HTR-8/SVneo (cell line): ENCODE data around the gene KCNE1.

ENCODE experiments used
- DNase-seq: peaks from one replicate; pipeline ENCODE4 v3.0.0; 2011; ENCODE audit warnings: low spot score, mixed read lengths; ENCODE audit not compliant: insufficient read length
- FAIRE-seq: peaks from 2 replicates; lab custom pipeline; 2011; peaks lifted over from hg19 to GRCh38; lab: Jason Lieb, UNC

KCNE1 gene

GRCh38 chr21:34536820-34537219 lies 24.8 kb upstream of the KCNE1 start:
- DNase-seq, result no peak
- peak; percentile 9 for FAIRE-seq

- FAIRE-seq (no peak), DNase-seq (no peak)
Observed at GRCh38 chr21:34536311-34536710, 24.3 kb upstream of the KCNE1 start.

GRCh38 chr21:34535886-34536285 lies 23.9 kb upstream of the KCNE1 start:
- FAIRE-seq, result no peak
- DNase-seq, result no peak

DNA sequence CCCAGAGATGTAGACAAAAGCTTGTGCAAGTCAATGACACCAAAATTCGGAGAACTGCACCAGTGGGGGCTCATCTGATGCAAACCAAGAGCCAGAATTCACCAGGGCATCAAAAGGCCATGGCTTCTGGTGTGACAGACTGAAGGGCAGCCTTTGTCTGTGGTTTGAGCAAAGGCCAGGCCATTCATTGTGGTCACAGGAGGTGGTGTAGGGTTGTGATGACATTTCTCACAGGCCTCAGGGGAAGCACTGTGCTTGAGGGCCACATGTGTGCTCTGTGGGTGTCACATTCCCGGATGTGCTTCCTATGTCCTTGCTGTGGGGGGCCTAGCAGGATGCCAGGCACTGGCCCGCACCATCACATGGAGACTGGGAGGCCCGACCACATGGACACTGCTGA lies 22.5 kb upstream of the KCNE1 start:
- DNase-seq (no peak), FAIRE-seq (no peak)

GRCh38 chr21:34533938-34534337 lies 21.9 kb upstream of the KCNE1 start:
- DNase-seq (no peak), FAIRE-seq (no peak)

DNA sequence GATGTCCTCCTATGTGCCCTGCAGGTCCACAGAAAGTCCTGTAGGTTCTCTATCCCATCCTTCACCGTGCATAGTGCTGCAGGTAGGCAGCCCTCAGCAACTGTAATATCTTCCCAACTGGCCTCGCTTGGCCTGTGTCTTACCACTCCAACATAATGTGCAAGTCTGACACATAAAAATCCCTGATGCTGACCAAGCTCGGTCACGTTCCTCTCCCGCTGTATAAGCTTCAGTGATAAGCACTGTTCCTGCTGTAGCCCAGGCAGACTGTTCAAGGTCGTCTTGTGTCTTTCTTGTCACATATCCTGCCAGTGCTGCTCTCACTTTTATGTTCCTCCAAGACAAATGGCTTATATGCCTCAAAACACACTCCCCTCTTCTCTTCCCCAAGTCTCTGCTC lies 19.4 kb upstream of the KCNE1 start:
- FAIRE-seq (no peak), DNase-seq (no peak)

DNA sequence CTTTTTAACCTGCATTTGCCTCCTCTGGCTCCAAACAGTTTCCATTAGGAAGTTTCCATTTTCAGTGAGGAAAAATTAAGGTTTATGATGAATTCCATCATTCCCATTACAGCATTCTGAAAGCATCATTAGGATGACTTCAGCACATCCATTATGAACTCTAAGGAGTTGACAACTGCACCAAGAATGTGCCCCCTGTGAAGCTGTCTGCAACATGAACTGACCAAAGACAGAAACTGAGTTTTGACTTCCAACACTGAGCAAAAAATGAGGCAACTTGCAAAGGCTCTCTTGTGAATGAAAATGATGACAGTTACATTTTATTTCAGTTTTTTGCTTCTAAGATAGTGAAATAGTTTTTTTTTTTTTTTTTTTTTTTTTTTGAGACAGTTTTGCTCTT lies 18.3 kb upstream of the KCNE1 start:
- no peak for DNase-seq
- FAIRE-seq, result no peak

DNA sequence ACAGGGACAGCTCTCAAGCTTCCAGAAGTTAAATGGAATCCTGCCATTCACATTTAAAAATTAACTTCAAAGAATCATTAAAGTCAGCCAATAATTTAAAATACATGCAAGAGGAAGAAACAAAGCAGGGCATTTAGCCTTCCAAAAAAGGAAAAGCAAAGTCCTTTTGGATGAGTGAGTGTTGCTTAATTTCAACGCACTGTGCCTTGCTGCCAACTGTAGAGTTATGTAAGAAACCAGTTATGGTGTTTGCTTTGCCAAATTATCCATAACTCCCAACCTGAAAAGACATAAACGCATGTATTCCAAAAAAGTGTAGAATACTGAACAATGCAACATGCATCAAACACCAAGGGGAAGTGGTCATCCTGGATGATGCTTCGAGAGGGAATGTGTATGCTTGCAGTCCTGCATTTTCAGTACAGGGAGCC lies 16.1 kb upstream of the KCNE1 start:
- DNase-seq (no peak), FAIRE-seq (no peak)

DNA sequence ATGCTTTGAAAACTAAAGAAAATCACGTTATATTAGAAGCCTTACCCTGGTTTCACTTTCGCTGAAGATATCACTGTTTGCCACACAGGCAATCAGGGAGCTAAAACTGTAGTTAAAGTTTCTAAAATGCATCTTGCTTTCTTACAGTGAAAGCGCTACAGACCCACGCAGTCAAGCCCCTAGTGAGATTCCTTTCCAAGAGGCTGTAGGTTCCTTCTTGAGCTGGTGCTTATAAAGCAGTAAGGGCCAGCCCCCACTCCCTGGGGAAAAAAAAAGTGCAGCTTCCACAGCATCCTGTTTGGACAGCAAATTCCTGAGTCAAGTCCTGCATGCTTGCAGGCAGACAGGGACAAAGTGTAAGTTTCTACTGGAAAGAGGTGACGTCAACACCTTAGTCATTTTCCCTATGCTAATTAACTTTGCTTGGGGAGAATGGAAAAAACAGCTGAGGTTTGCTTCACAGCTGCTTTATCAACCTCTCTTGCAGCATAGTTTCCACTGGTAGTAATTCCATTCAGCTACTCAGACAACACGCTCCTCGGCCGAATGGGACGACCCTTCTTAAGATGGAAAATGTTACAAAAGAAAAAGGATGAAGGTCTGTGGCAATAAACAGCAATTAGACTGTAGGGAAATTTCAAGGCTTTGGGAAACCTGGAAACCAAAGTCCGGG lies 14.7 kb upstream of the KCNE1 start:
- FAIRE-seq, result no peak
- DNase-seq, result peak; percentile 94

- FAIRE-seq (no peak), DNase-seq (no peak)
Observed at GRCh38 chr21:34526241-34526617, 14.2 kb upstream of the KCNE1 start.

- no peak for DNase-seq
- FAIRE-seq, result no peak
Observed at GRCh38 chr21:34524646-34525601, 12.9 kb upstream of the KCNE1 start.

- no peak for DNase-seq
Observed at GRCh38 chr21:34523019-34523555, 11.1 kb upstream of the KCNE1 start.

DNA sequence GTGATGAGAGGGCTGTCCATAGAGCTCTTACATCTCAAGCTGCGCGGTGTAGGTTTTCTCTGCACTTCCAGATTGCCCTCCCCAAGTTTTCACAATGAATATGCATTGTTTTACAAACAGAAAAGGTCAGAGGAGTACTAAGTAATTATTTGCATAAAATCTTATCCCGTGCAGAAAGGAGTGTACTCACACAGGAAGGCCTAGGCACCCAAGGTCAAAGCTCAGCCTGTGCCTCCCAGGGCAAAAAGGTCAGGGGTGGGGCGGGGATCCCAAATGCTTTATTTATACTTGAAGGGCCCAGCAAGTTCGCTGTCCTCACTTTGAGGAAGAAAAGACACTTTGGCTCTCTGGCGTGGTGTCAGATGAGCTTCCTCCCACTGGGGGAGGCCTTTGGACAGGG lies 10.3 kb upstream of the KCNE1 start:
- FAIRE-seq, result no peak

More at GRCh38 chr21:34523019-34523555, 11.1 kb upstream of the KCNE1 start:
- no peak for FAIRE-seq

DNA sequence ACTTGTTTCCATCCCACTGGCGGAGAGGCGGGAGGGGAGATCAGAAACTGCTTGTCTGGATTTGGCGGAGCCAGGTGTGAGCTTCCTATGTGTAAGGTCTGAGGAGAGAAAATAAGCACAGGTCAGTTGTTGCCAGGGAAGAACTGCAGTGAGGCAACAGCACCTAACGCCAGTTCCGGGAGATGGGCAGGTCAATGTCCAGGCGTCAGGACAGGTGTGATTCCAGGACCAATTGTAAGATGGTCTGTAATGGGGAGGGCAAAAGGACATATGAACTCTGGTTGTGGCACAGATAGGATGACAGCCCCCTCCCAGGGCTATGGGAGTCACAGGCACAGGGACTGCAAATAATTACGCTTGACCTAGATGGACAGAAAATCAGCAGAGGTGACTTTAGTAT lies 9.6 kb upstream of the KCNE1 start:
- no peak for FAIRE-seq
- no peak for DNase-seq

More for the DNA sequence above, 10.3 kb upstream of the KCNE1 start:
- no peak for DNase-seq

- DNase-seq, result no peak
- FAIRE-seq, result no peak
Observed at GRCh38 chr21:34520764-34521508, 8.9 kb upstream of the KCNE1 start.

DNA sequence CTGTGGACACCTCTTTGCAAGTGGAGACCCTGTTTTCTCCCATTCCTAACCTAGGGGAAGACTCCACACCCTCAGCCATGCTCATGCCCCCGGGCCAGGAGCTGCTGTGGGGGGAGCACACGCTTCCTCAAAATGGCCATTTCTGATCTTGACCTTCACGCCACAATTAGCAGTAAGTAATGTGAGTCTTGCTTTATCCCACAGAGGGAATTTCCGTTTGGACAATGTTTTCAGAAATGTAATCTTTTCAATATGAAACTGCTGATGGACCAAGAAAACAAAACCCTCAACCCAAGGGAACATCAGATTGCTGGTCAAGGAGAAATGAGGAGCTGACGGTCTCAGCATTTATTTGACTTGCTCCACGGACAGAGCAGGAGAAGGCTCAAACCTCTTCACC lies 8.3 kb upstream of the KCNE1 start:
- FAIRE-seq (no peak), DNase-seq (no peak)

- FAIRE-seq (no peak), DNase-seq (no peak)
Observed at GRCh38 chr21:34519694-34520093, 7.7 kb upstream of the KCNE1 start.

GRCh38 chr21:34519016-34519415 lies 7.0 kb upstream of the KCNE1 start:
- DNase-seq (no peak), FAIRE-seq (no peak)

DNA sequence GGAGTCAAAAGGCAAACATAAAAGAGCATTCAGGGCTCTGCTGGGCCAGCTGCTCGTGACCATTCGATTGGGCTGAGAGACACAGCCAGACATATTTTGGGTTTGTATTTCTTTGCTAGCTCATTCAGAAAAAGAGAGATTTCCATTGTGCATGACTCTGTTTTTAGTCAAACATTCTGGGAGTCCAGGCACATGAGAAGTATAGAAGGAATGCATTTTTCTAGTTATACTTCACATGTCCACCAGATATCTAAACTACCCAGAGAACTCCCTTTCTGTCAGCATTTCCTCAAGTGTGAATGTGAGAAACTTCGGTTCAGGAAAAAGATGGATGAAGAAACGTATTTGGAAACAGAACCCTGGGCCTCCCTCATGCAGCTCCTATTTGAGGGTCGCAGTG lies 6.3 kb upstream of the KCNE1 start:
- FAIRE-seq (no peak), DNase-seq (no peak)

DNA sequence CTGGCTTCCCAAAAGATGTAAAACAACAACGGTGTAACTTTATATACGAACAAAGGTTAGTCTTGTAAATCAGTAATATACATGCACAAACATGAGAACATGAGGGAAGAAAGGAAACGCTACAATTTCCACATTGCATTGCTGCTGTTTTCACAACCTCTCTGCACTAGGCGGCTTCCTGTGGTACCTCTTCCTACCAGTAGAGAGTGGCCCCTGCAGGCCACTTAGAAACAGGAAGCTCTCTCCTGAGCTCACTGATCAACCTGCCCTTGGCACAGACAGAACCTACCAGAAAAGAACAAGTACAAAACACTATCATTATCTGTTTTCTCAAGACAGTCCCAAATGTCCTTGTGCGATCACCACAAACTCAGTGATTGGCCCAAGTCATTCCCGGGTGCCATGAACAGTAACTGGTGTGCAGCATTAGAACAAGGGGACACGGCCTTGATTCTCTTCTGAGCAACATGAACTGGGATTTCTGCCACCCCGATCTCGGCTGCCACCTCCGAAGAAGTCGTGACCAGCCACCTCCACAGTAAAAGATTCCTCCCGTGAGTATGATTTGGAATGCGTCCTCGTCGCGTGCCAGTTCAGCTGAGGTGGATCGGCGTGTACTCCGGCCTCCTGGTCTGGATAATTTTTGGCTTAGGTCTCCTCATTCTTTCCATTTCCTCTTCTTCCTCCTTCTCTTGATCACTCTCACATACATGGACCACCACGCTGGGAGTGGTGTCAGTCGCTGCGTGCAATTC lies 5.7 kb upstream of the KCNE1 start:
- FAIRE-seq, result no peak
- DNase-seq, result no peak
